ENCODE data around the gene AJAP1.

Gene AJAP1

GRCh38 chr1:4708840-4709507 lies 54.6 kb downstream of the AJAP1 start:
- no peak for DNase-seq

GRCh38 chr1:4709641-4710040 lies 55.2 kb downstream of the AJAP1 start:
- DNase-seq: no peak

DNA sequence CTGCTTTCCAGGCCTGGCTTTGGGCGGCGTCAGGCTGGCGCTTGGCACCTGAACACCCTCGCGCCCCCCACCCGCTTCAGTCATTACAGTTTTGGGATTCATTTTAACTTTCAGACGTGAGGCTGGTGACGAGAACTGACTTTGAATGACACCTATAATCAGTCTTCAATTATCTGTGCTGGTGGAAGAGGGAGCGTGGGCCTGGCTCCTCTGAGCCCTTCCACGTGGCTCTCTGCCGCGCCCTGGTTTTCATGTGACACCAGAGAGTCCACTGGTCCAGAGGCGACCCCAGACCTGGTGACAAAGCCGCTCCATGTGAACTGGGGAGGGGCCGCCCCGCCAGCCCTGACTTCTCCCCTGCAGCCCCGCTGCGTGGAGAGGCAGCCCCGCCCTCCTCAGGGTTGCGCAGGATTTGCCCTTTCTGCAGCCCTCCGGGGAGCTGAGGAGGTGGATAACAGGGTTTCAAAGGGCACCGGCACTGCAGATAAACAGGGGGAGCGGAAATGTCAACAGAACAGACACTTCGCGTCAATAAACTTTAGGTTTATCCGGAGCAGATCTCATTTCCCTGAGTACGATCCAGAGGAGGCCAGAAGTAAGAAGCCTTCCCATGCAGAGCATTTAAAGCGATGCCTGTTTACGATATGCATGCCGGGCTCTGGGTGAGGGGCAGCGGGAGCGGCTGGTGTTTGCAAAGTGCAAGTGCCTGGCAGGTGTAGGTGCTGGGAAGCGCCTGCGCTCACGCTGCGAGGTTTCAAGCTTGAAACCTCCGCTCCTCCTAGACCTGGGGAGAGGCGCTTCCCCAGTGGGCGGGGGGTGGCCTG lies 56.4 kb downstream of the AJAP1 start:
- DNase-seq: no peak

- DNase-seq: no peak
Measured at GRCh38 chr1:4711416-4712275, 57.2 kb downstream of the AJAP1 start.

GRCh38 chr1:4713669-4714068 lies 59.3 kb downstream of the AJAP1 start:
- no peak for DNase-seq

DNA sequence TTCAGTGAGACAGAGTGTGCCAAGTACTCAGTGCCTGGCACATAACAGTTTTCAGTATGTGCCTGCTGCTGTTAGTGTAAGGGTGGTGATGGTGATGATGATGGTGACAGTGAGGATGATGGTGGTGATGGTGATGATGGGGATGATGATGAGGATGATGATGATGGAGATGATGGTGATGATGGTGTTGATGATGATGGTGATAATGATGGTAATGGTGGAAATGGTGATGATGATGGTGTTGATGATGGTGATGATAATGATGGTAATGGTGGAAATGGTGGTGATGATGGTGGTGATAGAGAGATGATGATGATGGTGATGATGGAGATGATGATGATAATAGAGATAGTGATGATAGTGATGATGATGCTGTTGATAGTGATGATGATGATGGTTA lies 62.0 kb downstream of the AJAP1 start:
- DNase-seq: no peak

DNA sequence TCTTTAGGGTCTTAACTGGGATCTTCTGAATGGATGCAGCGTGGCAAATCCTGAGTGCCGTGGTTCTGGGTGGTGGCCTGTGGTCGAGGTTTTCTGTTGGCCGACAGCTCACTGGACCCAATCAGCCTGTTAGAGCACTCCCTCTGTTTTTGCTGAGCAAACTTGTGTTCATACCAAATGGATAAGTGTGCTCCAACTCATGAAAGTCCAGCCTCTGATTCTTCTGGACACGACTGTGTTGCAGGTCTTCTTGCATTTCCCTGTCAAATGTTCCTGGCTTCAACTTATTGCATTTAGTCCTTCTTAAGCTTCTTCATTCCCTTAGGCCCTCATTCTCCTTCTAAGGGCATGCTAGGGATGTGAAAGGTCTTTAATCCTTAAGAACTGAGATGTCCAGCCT lies 63.7 kb downstream of the AJAP1 start:
- DNase-seq: no peak

DNA sequence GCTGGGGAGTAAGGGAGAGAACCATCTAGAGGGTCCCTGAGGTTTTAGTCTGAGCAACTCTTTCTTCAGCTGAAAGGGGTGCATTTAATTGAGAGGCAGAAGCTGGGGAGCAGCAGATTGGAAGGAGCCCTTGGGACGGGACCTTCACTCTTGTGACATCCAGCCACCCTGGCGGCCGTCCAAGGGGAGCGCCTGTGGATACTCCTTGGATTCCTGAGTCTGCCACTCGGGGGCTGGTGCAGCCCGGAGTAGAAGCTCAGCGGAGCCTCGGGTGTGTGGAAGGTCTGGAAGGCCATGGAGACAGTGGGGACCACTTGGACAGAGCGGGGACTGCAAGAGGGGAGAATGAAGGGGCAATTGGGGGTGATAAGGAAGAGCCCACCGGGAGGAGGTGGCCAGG lies 68.7 kb downstream of the AJAP1 start:
- DNase-seq: no peak

GRCh38 chr1:4724001-4724400 lies 69.6 kb downstream of the AJAP1 start:
- DNase-seq: no peak

DNA sequence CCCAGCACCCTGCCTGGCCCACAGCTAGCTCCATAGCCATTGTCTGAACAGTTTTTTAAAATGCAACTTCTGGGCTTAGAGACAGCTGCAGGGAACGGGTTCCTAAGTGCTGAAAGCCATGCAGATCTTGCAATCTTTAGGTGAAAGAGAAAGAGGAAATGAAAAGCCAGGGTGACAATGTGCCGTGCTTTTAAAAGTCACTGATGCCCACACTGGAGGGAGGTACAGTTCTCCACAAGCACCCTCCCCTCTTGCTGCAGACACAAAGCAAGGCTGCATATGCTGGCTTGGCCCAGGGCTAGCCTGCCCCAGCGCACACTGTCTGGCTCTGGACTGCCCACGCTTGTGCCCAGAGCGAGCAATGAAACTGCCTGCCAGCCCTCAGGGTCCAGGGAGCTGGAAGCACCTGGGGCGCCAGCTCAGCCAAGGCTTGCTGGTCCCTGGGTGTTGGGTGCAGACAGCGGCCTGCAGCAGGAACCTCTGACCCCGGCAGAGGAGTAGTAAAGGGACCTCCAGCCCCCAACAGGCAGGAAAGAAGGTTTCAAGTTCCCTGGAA lies 70.4 kb downstream of the AJAP1 start:
- DNase-seq: no peak

- no peak for DNase-seq
Measured at GRCh38 chr1:4725416-4725815, 71.0 kb downstream of the AJAP1 start.

DNA sequence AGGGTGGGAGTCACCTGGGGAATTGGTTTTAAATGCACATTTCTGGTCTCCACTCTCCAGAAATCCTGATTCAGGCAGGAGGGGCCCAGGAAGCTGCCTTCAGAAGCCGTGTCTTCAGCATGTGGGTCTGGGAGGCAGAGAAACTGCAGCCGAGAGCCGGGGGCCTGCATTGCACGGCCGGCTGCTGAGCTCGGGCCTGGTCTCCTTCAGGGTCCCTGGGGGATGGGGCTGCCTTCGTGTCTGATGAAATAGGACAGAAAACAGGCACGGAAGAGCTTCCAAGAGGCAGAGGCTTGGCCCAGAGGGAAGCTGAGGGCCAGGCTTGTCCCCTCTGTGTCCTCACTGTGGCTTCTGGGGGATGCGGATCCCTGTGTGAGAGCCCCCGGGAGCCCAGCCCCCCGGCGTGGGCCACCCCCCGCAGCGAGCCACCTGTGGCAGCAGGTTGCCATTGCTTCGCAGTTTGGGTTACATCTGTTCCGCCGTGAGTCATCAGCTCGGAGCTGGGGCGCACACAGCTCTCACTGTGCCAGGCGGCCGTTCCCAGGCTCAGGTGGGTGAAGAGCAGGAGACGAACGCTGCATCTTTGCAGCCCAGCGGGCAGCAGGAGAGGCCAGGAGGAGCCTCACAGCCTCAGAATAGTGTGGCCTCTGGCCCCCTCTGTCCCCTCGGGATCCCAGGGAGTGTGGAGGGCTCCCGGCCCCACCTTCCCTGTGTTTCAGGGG lies 72.4 kb downstream of the AJAP1 start:
- DNase-seq: no peak

- DNase-seq: no peak
Measured at GRCh38 chr1:4728319-4729089, 74.1 kb downstream of the AJAP1 start.

GRCh38 chr1:4729090-4729471 lies 74.7 kb downstream of the AJAP1 start:
- no peak for DNase-seq

DNA sequence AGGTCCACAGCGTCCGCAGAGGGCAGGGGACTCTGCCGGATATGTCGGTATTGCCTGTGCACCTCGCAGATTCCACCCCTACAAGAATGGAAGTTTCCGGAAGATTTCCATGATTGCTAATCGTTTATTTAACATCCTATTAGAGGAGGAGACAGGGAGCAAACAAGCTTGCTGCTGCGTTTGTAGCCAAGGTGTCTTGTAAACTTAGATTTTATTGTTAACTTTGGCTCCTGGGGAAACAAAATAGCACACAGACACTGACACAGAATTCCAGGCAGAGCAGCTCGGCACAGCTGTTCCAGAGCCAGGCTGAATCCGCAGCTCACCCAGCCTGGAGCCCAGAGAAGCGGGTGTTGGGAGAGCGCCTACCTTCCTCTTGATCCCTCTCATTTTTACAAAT lies 75.7 kb downstream of the AJAP1 start:
- no peak for DNase-seq

- no peak for DNase-seq
Measured at GRCh38 chr1:4733446-4734177, 79.2 kb downstream of the AJAP1 start.

DNA sequence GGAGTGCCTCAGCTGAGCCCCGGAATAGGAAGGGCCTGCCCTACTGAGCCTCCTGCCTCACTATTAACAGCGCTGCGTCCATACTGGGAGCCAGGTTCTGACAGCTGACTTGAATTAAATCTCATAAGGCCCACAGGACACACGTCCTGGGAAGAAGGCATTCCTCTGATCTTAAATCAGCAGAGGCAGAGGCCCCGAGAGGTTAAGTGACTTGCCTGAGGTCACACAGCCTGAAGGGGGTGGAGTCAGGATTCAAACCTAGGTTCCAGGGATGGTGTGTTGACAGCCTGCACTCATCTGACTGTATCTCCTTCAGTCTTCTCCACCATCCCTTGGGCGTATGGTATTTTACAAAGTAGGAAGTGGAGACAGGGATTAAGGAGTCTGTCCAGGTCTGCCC lies 79.8 kb downstream of the AJAP1 start:
- DNase-seq: no peak

GRCh38 chr1:4734791-4735190 lies 80.4 kb downstream of the AJAP1 start:
- DNase-seq: no peak

DNA sequence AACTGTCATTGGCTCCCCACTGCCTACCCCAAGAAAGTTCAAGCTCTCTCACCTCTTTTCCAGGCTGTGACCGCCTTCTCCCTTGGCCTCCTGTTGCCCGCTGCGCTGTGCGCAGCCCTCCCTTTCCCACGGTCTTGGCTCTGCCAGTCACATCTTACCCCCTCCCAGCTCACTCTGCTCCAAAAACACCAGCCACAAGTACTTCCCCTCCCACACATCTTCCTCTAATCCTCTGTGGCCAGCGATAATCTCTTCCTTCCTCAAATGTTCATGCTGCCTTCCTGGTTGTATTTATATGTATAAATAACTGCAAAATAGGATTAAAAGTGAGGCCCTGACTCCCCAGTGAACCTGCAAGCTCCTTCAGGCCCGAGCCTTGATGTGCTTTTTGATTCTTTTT lies 81.8 kb downstream of the AJAP1 start:
- no peak for DNase-seq

- DNase-seq: no peak
Measured at GRCh38 chr1:4741876-4742423, 87.5 kb downstream of the AJAP1 start.
